Adrenal gland (tissue), 12 donors: Measurements from ENCODE around the gene DHRS2. TPM values are rescaled to one million over a fixed set of nuclear protein-coding genes. Genes with fewer than 3 reads are reported as not detected.

Experiments used
- DNase-seq, 7 donors: peaks; one replicate each; pipeline ENCODE4 v3.0.0-alpha.2; 2019 to 2020
- H3K27ac ChIP-seq, 5 donors: fragments of 200-600 bp; sonication (generic) in 4 of 5; 1 replicate in 3 of 5; 2 replicates in 2 of 5; pipeline versions ENCODE4 v1.5.1 to v1.8.0; 2016 to 2020; ENCODE audit warnings: mild to moderate bottlenecking in 1 of 5
- H3K27me3 ChIP-seq: fragments of 200-600 bp; 2 replicates; pipeline ENCODE4 v1.8.0; 2021
- H3K36me3 ChIP-seq, 2 donors: fragments of 200-600 bp; replicated peaks in 1 of 2; 1 replicate in 1 of 2; 2 replicates in 1 of 2; pipeline versions ENCODE4 v1.5.1 to v1.8.0; 2018 to 2022
- H3K4me1 ChIP-seq, 2 donors: fragments of 200-600 bp; replicated peaks in 1 of 2; 1 replicate in 1 of 2; 2 replicates in 1 of 2; pipeline versions ENCODE4 v1.5.1 to v1.8.0; 2018 to 2021
- H3K4me3 ChIP-seq, 4 donors: fragments of 200-600 bp; sonication (generic) in 3 of 4; one replicate each; pipeline ENCODE4 v1.5.1; 2016 to 2018
- H3K9me3 ChIP-seq, 3 donors: fragments of 200-600 bp; sonication (generic) in 1 of 3; replicated peaks in 1 of 3; 1 replicate in 2 of 3; 2 replicates in 1 of 3; pipeline versions ENCODE4 v1.5.1 to v1.8.0; 2016 to 2021
- POLR2A ChIP-seq, 2 donors: fragments of 450-650 bp; IDR thresholded peaks; one replicate each; pipeline ENCODE4 v1.6.1; 2017; ENCODE audit warnings: antibody characterized with exemption in 2 of 2, mild to moderate bottlenecking in 2 of 2, moderate library complexity in 1 of 2
- WGBS, 4 donors: extraction: QIAGEN DNeasy Blood & Tissue Kit in 2 of 4; methylation state at CpG; one replicate each; pipeline versions ENCODE4 v1.1.5 to v1.1.7; 2013 to 2017; 5-methylcytosine and 5-hydroxymethylcytosine counted together
- intact Hi-C, 2 donors: fragments of 100-400 bp; cut with DNase I; formaldehyde crosslinking; loops; one replicate each; pipeline versions ENCODE4 v1.14.1 to v1.15.0; 2022 to 2023
- polyA plus RNA-seq, 3 donors: library from polyadenylated mRNA; stranded (reverse); fragments of 200-250 nt in 2 of 3; fragments of 350-450 nt in 1 of 3; fragmentation: Illumina TruSeq in 1 of 3; extraction: RNeasy Lipid Tissue Mini Kit (QIAGEN cat#74804) in 1 of 3; gene quantifications; one replicate each; pipeline ENCODE4 v1.2.3, GENCODE V29; 2013 to 2014
- total RNA-seq, 9 donors: library from RNA; depleted of rRNA in 4 of 9; stranded (reverse); fragments of >200 nt in 4 of 9; fragments of 120-200 nt in 1 of 9; fragmentation: NEBNext Ultra II Directional in 1 of 9; extraction: Animal tissue kit (Norgen Biotek cat#: 25700) in 1 of 9; gene quantifications; one replicate each; pipeline versions ENCODE4 v1.1.0 to v1.2.4, GENCODE V29; 2013 to 2023
- TF ChIP-seq, protein P1 (sequence below), 6 experiments: fragments of 450-650 bp in 4 of 6; fragments of 200-600 bp in 2 of 6; sonication (generic) in 1 of 6; IDR thresholded peaks; 1 replicate in 5 of 6; 2 replicates in 1 of 6; pipeline versions ENCODE4 v1.5.1 to v1.8.0; 2016 to 2021; ENCODE audit warnings: antibody characterized with exemption in 6 of 6, mild to moderate bottlenecking in 2 of 6, moderate library complexity in 1 of 6
- donor health status: healthy with polysubstance abuse.
- donor health status: Bipolar disorder and iron deficiency.
- donor health status: DM: yes; HTN: yes; CAD: no.
- donor health status: DM: no; HTN: no; CAD: no.
- donor health status: DM: no; HTN: no; CAD: no.
- donor health status: DM: yes; HTN: yes; CAD: no.

Gene DHRS2
- total and polyA plus RNA-seq, 12 donors = 0.86 to 4.9 (median 2.5) TPM; not detected in 4

DNA sequence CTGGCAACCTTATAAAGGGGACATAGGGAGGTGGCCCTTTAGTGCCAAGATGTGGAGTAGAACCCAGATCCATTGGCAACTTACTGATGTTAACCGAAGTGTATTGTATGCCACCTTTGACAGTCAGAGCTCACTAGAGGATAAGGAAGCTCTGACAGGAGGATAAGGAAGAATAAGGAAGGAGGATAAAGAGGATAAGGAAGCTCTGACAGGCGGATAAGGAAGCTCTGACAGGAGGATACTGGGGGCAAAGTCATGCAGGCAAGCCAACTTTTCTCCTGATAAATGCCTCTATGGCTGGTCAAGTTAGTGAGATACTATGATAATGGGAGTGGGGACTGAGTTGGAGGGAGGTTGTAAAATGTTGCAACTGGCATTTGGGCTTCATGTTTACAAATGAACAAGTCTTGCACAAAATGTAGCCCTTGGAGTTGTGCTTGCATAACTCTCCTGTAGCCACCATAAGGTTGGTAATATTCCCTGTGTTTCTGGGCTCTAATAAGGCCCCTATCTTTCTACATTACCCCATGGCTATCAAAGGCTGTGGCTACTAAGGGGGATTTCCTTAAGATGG, 17.7 kb upstream of the DHRS2 start:
- Histone ChIP-seq H3K4me3 (no peak overlapping the region), H3K27ac (no peak overlapping the region), H3K36me3 (no peaks in the 10 kb centered on the region), H3K27me3 (no peaks in the 10 kb centered on the region), H3K9me3 (no peaks in the 10 kb centered on the region), H3K4me1 (no peaks in the 10 kb centered on the region)
- DNase-seq = no peak
- TF ChIP-seq, protein P1, sequence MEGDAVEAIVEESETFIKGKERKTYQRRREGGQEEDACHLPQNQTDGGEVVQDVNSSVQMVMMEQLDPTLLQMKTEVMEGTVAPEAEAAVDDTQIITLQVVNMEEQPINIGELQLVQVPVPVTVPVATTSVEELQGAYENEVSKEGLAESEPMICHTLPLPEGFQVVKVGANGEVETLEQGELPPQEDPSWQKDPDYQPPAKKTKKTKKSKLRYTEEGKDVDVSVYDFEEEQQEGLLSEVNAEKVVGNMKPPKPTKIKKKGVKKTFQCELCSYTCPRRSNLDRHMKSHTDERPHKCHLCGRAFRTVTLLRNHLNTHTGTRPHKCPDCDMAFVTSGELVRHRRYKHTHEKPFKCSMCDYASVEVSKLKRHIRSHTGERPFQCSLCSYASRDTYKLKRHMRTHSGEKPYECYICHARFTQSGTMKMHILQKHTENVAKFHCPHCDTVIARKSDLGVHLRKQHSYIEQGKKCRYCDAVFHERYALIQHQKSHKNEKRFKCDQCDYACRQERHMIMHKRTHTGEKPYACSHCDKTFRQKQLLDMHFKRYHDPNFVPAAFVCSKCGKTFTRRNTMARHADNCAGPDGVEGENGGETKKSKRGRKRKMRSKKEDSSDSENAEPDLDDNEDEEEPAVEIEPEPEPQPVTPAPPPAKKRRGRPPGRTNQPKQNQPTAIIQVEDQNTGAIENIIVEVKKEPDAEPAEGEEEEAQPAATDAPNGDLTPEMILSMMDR (IDR thresholded peaks at IDR 0.05) = no peak
- TF ChIP-seq POLR2A (IDR thresholded peaks at IDR 0.05) = no peak
- intact Hi-C loops = no loop called here
- WGBS, 4 donors = 76 to 87% (median 82%) methylated on average over 2 of the region's 2 CpGs

DNA sequence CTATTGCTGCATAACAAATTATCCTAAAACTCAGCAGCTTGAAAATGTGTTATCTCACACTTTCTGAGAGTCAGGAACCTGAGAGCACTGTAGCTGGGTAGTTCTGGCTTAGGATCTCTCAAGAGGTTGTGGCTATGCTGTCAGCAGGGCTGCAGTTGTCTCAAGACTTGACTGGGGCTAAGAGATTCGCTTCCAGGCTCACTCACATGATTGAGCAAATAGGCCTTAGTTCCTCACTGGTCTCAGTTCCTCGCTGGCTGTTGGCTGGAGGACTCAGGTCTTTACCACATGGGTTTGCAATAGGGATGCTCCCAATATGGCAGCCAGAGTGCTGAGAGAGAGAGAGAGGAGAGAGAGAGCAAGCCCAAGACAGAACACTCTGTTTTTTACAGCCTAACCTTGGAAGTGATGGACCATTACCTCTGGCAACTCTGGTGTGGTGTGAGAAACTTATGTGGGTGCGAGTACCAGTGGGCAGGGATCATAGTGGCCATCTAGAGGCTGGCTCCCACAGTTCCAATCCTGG, 15.9 kb upstream of the DHRS2 start:
- Histone ChIP-seq H3K36me3 (no peaks in the 10 kb centered on the region), H3K27ac (no peak overlapping the region), H3K9me3 (no peaks in the 10 kb centered on the region), H3K4me1 (no peaks in the 10 kb centered on the region), H3K27me3 (no peaks in the 10 kb centered on the region), H3K4me3 (no peak overlapping the region)
- intact Hi-C loops = no loop called here
- no peak for TF ChIP-seq POLR2A (IDR thresholded peaks at IDR 0.05)
- TF ChIP-seq, protein P1 (IDR thresholded peaks at IDR 0.05) = no peak
- DNase-seq = peak in 1 of 7 donors; percentile 2
- WGBS, 4 donors = 79 to 97% (median 83%) methylated on average over 2 to 3 of the region's 3 CpGs

DNA sequence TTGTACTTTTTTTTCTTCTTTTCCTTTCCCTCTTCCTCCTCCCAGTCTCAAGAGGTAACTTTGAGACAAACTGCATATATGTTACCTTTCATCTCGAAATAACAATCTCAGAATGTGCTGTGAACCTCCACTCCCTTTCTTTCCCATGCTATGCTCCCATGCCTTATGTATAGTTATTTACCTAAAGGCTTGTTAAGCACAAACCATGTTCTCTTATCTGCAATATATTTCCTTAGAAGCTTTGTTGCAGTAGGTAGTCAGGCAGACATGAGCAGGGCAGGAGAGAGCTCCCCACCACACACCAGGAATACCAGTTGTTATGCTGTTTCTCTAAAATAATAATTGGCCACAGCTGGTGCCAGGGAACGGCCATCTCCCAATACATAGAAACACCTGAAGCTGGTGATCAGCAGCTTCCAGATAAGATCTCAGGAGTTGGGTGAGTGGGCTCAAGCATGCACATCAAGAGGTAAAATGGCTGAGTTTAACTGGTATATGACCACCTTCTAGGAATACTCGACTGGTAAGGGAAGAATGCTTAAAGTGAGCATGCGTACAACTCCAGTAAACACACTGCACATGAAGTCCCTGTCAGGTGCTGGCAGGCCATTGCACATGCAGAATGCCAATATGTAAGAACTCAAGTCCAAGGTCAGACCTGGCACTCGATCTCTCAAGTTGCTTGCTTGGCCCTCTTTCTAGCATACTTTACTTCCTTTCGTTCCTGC, 14.8 kb upstream of the DHRS2 start:
- DNase-seq = no peak
- whole genome bisulfite sequencing, 4 donors = 57 to 59% (median 58%) methylated on average over 6 of the region's 6 CpGs
- no peaks in the 10 kb centered on the region for H3K27me3 ChIP-seq
- H3K9me3 ChIP-seq = no peaks in the 10 kb centered on the region
- no peak overlapping the region for H3K4me3 ChIP-seq
- intact Hi-C loops = no loop called here
- H3K27ac ChIP-seq = no peak overlapping the region
- no peaks in the 10 kb centered on the region for H3K36me3 ChIP-seq
- H3K4me1 ChIP-seq = no peaks in the 10 kb centered on the region
- no peak for TF ChIP-seq POLR2A (IDR thresholded peaks at IDR 0.05)
- TF ChIP-seq, protein P1 (IDR thresholded peaks at IDR 0.05) = no peak

DNA sequence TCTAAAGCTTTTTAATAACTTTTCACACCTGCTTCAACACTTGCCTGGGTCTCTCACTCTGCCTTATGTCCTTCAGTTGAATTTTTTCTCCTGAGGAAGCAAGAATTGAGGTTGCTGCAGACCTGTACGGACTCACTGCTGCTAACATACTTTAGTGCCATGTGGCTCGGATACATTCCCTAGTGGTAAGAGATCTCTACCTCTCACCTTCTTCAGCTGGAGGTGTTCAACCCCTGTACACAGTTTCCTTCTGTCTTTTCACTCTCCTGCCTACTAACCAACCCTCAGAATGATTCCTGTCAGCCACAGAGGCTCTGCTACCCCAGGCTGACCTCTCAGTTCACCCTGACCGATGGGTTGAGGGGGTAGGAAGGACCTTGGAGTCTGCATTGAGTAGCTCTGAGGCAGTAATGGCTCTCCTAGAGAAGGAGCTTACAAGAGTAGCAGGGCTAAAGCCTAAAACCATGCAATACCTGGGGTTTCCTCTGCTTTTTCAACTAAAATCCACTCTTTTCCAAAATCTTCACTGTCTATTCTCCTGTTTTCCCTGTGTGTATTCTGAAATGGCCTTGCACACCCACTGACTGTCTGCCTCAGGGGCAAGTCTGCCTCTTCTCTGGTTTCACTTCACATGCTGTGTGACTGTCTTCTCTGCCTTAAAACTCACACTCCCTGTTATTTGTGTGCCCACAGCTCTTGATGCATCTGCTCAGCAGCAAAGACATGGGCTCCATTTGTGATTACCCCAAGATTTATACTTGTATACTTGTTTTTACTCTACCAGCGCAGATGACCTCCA, 14.0 kb upstream of the DHRS2 start:
- no peak for DNase-seq
- WGBS, 4 donors = 74 to 81% (median 76%) methylated on average over 4 of the region's 4 CpGs
- no peak overlapping the region for H3K27ac ChIP-seq
- no peaks in the 10 kb centered on the region for H3K4me1 ChIP-seq
- no peak overlapping the region for H3K4me3 ChIP-seq
- TF ChIP-seq, protein P1 (IDR thresholded peaks at IDR 0.05) = no peak
- TF ChIP-seq POLR2A (IDR thresholded peaks at IDR 0.05) = no peak
- H3K36me3 ChIP-seq = no peaks in the 10 kb centered on the region
- H3K9me3 ChIP-seq = no peaks in the 10 kb centered on the region
- intact Hi-C loops = no loop called here
- no peaks in the 10 kb centered on the region for H3K27me3 ChIP-seq
